ENCODE measurements around the gene EBLN2. TPM values are rescaled to one million over a fixed set of nuclear protein-coding genes. Genes with fewer than 3 reads are reported as not detected.

Gene EBLN2
- total RNA-seq (1 to 10 TPM in 5 of 6 donors, under 1 TPM in 1; 0.79 to 2.9 (median 1.6) TPM), polyA plus RNA-seq (1 to 10 TPM in 1 of 2 donors, under 1 TPM in 1; 0.95 to 1.2 TPM)

DNA sequence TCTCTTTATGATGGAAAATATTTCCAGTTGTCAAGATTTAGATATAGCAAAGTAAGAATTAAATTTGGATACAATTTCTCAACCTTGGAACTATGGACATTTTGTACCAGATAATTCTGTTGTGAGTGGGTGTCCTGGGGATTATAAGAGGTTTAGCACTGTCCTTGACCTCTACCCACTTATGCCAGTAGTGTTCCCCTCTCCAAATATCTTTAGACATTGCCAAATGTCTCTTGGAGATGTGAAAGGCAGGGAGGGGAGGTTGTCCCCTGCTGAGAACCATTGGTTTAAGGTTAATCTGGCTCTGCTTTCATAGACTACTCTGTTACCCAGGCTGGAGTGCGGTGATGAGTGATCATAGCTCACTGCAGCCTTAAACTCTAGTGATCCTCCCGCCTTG, at the start of gene EBLN2:
TSS of gene EBLN2 (plus strand) at position 244 of the 400 bp plus-strand sequence. CDS start 423 bp downstream, outside the sequence.
- TF ChIP-seq, protein P1, sequence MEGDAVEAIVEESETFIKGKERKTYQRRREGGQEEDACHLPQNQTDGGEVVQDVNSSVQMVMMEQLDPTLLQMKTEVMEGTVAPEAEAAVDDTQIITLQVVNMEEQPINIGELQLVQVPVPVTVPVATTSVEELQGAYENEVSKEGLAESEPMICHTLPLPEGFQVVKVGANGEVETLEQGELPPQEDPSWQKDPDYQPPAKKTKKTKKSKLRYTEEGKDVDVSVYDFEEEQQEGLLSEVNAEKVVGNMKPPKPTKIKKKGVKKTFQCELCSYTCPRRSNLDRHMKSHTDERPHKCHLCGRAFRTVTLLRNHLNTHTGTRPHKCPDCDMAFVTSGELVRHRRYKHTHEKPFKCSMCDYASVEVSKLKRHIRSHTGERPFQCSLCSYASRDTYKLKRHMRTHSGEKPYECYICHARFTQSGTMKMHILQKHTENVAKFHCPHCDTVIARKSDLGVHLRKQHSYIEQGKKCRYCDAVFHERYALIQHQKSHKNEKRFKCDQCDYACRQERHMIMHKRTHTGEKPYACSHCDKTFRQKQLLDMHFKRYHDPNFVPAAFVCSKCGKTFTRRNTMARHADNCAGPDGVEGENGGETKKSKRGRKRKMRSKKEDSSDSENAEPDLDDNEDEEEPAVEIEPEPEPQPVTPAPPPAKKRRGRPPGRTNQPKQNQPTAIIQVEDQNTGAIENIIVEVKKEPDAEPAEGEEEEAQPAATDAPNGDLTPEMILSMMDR (IDR thresholded peaks at IDR 0.05) = no peak
- Histone ChIP-seq H3K4me3 (no peak within 1 kb of the TSS), H3K36me3 (peaks cover 0 to 38% (median 0%) of the 10 kb centered on the region in 3 donors), H3K9me3 (no peaks in the 10 kb centered on the region), H3K27me3 (no peaks in the 10 kb centered on the region), H3K4me1 (no peaks in the 10 kb centered on the region), H3K27ac (no peak within 1 kb of the TSS)
- FAIRE-seq (no peak), ATAC-seq (no peak), DNase-seq (no peak)
- intact Hi-C loops (cut with DNase I) = no loop called here
- 90 to 92% methylated on average over 2 of the region's 2 CpGs for WGBS, 2 donors

DNA sequence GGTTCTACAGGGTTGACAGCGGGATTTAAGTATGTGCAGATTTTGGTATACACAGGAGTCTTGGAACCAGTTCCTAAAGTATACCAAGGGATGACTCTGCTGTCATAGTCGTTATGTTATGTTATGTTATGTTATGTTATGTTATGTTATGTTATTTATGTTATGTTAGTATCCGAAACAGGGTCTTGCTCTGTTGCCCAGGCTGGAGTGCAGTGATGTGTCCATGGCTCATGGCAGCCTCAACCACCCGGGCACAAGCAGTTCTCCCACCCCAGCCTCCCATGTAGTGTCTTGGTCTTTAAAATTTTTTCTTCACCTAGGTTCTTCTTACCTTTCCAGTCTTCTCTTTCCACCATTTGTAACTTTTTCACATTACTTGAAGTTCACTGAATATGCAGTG, 43.2 kb upstream of the EBLN2 start:
- H3K4me3 ChIP-seq = no peak overlapping the region
- H3K9me3 ChIP-seq = no peaks in the 10 kb centered on the region
- TF ChIP-seq, protein P1 (IDR thresholded peaks at IDR 0.05) = no peak
- intact Hi-C loops (cut with DNase I) = no loop called here
- 93 to 94% methylated on average over 4 of the region's 4 CpGs for WGBS, 2 donors
- peaks cover 0 to 7% (median 4%) of the 10 kb centered on the region in 3 donors for H3K4me1 ChIP-seq
- ATAC-seq = no peak
- no peaks in the 10 kb centered on the region for H3K27me3 ChIP-seq
- DNase-seq = no peak
- no peaks in the 10 kb centered on the region for H3K36me3 ChIP-seq
- no peak overlapping the region for H3K27ac ChIP-seq
- no peak for FAIRE-seq

DNA sequence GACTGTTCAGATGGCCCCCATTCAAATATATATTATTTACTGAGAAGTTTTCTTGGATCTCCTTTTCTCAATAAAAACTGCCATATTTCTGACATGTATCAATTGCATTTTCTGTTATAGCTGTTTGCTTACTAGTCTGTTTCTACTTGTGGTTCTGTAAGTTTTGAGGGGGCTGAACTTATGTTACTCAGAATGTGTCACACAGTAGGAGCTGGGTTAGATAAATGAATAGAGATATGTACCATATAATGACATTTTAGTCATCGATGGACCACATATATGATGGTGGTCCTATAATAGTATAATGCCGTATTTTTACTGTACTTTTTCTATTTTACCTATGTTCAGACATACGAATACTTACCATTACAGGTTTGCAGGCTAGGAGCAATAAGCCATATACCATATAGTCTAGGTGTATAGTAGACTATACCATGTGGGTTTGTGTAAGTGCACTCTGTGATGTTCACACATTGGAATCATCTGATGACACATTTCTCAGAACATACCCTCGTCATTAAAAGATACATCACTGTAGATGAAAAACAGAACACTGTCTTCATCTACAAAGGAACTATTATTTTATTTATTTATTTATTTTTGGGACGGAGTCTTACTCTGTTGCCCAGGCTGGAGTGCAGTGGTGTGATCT, 42.5 kb upstream of the EBLN2 start:
- FAIRE-seq = no peak
- no peak overlapping the region for H3K27ac ChIP-seq
- H3K9me3 ChIP-seq = no peaks in the 10 kb centered on the region
- H3K4me3 ChIP-seq = no peak overlapping the region
- H3K27me3 ChIP-seq = no peaks in the 10 kb centered on the region
- WGBS, 2 donors = 74 to 98% methylated on average over 5 of the region's 5 CpGs
- H3K36me3 ChIP-seq = no peaks in the 10 kb centered on the region
- H3K4me1 ChIP-seq = peaks cover 0 to 7% (median 4%) of the 10 kb centered on the region in 3 donors
- TF ChIP-seq, protein P1 (IDR thresholded peaks at IDR 0.05) = no peak
- intact Hi-C loops (cut with DNase I) = no loop called here
- ATAC-seq = no peak
- no peak for DNase-seq

DNA sequence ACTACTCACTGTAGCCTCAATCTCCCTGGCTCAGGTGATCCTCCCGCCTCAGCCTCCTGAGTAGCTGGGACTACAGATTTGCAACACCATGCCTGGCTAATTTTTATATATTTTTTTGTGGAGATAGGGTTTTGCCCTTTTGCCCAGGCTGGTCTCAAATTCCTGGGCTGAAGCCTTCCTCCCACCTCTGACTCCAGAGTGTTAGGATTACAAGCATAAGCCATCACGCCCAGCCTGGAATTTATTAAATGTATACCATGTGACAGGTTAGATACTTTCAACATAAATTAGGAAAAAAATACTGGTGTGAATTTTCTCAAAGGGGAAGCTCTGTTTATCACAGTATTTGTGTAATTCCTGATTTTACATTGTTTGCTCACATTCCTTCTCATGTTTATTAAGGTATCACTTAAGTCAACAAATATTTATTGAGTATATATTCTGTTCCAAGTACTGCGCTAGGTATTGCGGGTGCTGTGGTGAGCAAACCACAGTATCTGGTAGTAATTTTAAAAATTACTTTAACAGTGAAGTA, 40.1 kb upstream of the EBLN2 start:
- no peaks in the 10 kb centered on the region for H3K27me3 ChIP-seq
- ATAC-seq (no peak), DNase-seq (no peak), FAIRE-seq (no peak)
- no peak overlapping the region for H3K4me3 ChIP-seq
- TF ChIP-seq, protein P1 (IDR thresholded peaks at IDR 0.05) = no peak
- intact Hi-C loops (cut with DNase I) = no loop called here
- no peaks in the 10 kb centered on the region for H3K9me3 ChIP-seq
- H3K27ac ChIP-seq = no peak overlapping the region
- peaks cover 0 to 10% (median 4%) of the 10 kb centered on the region in 3 donors for H3K4me1 ChIP-seq
- 23 to 65% methylated on average over 4 of the region's 4 CpGs for WGBS, 2 donors
- no peaks in the 10 kb centered on the region for H3K36me3 ChIP-seq

DNA sequence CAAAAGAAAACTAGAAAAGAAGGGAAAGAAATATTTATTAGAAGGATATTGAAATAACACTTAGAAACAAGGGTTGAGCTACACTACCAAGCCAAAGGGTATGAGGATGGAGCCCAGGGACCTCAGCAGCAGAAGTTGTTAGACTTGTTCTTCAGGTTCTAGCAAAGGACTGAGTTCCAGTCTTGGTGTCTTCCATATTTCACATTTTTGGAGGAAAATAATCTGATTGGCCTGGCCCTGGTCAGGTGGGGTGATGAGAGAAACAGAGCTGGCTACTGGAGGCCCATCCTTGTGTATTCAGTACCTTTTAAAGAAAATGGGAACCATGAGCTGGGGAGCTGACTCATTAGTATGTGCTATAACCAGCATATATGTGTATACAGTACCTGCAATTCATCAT, 36.6 kb upstream of the EBLN2 start:
- TF ChIP-seq, protein P1 (IDR thresholded peaks at IDR 0.05) = no peak
- Histone ChIP-seq H3K9me3 (no peaks in the 10 kb centered on the region), H3K27me3 (no peaks in the 10 kb centered on the region), H3K4me3 (no peak overlapping the region), H3K36me3 (no peaks in the 10 kb centered on the region), H3K27ac (no peak overlapping the region), H3K4me1 (peaks cover 0 to 18% (median 8%) of the 10 kb centered on the region in 3 donors)
- ATAC-seq (peak in 2 of 4 donors; percentile 29 to 63), DNase-seq (no peak), FAIRE-seq (no peak)
- intact Hi-C loops (cut with DNase I) = no loop called here
